Measurements from ENCODE around the gene SVEP1.

DNA sequence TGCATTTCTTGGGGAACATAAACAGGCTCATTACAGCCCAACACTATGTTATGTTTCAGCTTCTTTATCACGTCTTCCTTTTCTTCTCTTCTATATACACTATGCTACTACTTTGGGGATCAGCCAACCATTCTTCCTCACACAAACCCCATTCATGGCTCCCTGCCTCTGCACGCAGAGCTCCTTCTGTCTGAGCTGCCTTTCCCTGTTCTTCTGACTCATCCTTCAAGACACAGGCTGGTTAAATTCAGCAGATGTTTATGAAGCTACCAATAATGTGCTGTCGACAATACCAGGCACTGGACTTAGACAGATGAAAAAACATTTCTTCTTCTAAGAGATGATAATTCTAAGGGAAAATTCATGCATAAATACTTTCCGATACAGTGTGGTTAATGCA, 139.4 kb downstream of the SVEP1 start:
- TF ChIP-seq POLR2AphosphoS5 (IDR thresholded peaks at IDR 0.05), result no peak
- TF ChIP-seq, protein P1, sequence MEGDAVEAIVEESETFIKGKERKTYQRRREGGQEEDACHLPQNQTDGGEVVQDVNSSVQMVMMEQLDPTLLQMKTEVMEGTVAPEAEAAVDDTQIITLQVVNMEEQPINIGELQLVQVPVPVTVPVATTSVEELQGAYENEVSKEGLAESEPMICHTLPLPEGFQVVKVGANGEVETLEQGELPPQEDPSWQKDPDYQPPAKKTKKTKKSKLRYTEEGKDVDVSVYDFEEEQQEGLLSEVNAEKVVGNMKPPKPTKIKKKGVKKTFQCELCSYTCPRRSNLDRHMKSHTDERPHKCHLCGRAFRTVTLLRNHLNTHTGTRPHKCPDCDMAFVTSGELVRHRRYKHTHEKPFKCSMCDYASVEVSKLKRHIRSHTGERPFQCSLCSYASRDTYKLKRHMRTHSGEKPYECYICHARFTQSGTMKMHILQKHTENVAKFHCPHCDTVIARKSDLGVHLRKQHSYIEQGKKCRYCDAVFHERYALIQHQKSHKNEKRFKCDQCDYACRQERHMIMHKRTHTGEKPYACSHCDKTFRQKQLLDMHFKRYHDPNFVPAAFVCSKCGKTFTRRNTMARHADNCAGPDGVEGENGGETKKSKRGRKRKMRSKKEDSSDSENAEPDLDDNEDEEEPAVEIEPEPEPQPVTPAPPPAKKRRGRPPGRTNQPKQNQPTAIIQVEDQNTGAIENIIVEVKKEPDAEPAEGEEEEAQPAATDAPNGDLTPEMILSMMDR (IDR thresholded peaks at IDR 0.05), result no peak
- no peak for TF ChIP-seq EP300 (IDR thresholded peaks at IDR 0.05)
